Islet of Langerhans (tissue), 1 donor: ENCODE measurements around the gene UMOD.
"Not testable (repeated sequence)": the region's sequence is repeated elsewhere in the genome, so short reads cannot be mapped to it uniquely, and the experiment has no call there.

Experiments used
- FAIRE-seq: peaks from one replicate; lab custom pipeline; 2011; peaks lifted over from hg19 to GRCh38; lab: Jason Lieb, UNC

The UMOD gene

GRCh38 chr16:20320592-20320991, 31.9 kb downstream of the UMOD start:
- FAIRE-seq: no peak

- FAIRE-seq: no peak
Observed at GRCh38 chr16:20320178-20320577, 32.3 kb downstream of the UMOD start.

- FAIRE-seq: no peak
Observed at GRCh38 chr16:20319406-20319805, 33.1 kb downstream of the UMOD start.

- no peak for FAIRE-seq
Observed at GRCh38 chr16:20318437-20318836, 34.1 kb downstream of the UMOD start.

- FAIRE-seq: no peak
Observed at GRCh38 chr16:20318006-20318405, 34.5 kb downstream of the UMOD start.

GRCh38 chr16:20317117-20317516, 35.4 kb downstream of the UMOD start:
- no peak for FAIRE-seq

- no peak for FAIRE-seq
Observed at GRCh38 chr16:20316715-20317114, 35.8 kb downstream of the UMOD start.

- no peak for FAIRE-seq
Observed at GRCh38 chr16:20315764-20316163, 36.8 kb downstream of the UMOD start.

GRCh38 chr16:20314575-20314974, 37.9 kb downstream of the UMOD start:
- FAIRE-seq: no peak

GRCh38 chr16:20313741-20314140, 38.8 kb downstream of the UMOD start:
- FAIRE-seq: no peak

GRCh38 chr16:20312536-20313095, 39.9 kb downstream of the UMOD start:
- FAIRE-seq: not testable (repeated sequence)

- FAIRE-seq: no peak
Observed at GRCh38 chr16:20311548-20311947, 41.0 kb downstream of the UMOD start.

- no peak for FAIRE-seq
Observed at GRCh38 chr16:20310421-20311395, 41.8 kb downstream of the UMOD start.

- FAIRE-seq: no peak
Observed at GRCh38 chr16:20309786-20310185, 42.7 kb downstream of the UMOD start.

GRCh38 chr16:20308801-20309590, 43.5 kb downstream of the UMOD start:
- no peak for FAIRE-seq

GRCh38 chr16:20308266-20308665, 44.2 kb downstream of the UMOD start:
- no peak for FAIRE-seq

GRCh38 chr16:20307791-20308190, 44.7 kb downstream of the UMOD start:
- no peak for FAIRE-seq

GRCh38 chr16:20307240-20307671, 45.3 kb downstream of the UMOD start:
- no peak for FAIRE-seq

GRCh38 chr16:20306401-20306800, 46.1 kb downstream of the UMOD start:
- FAIRE-seq: no peak

- no peak for FAIRE-seq
Observed at GRCh38 chr16:20303012-20303411, 49.5 kb downstream of the UMOD start.

GRCh38 chr16:20302389-20302788, 50.1 kb downstream of the UMOD start:
- no peak for FAIRE-seq

- no peak for FAIRE-seq
Observed at GRCh38 chr16:20301840-20302239, 50.7 kb downstream of the UMOD start.
